PC-3 (cell line): ENCODE results near the gene AMZ1. TPM values are rescaled to one million over a fixed set of nuclear protein-coding genes. Genes with fewer than 3 reads are reported as not detected.
"Not testable (repeated sequence)": the region's sequence is repeated elsewhere in the genome, so short reads cannot be mapped to it uniquely, and the experiment has no call there.

Source experiments
- ATAC-seq: fragments of 200-7000 bp; cut with Tn5 transposase; 2 replicates; pipeline ENCODE4 v1.9.1; 2020; ENCODE audit warnings: mild to moderate bottlenecking, moderate library complexity
- BruUV-seq: library from RNA; stranded (reverse); fragments of 400-500 nt; replicated peaks from 2 replicates; lab custom pipeline; 2021; lab: Mats Ljungman, UMichigan
- CTCF ChIA-PET: fragments of 300-600 bp; sonication (Branson Sonifier 250); formaldehyde crosslinking; loops from one replicate; lab custom pipeline; 2022; ENCODE audit warnings: antibody characterized with exemption; lab: Charles Lee
- POLR2A ChIA-PET: fragments of 300-600 bp; sonication (Branson Sonifier 250); formaldehyde crosslinking; loops from one replicate; lab custom pipeline; 2022; ENCODE audit warnings: antibody characterized with exemption; ENCODE audit not compliant: unreplicated experiment; lab: Charles Lee
- DNase-seq: peaks from one replicate; pipeline ENCODE4 v3.0.0-alpha.2; 2015
- H2AFZ ChIP-seq: fragments of 300-600 bp; sonication (generic); 2 replicates; pipeline ENCODE4 v1.6.0; 2016; ENCODE audit warnings: antibody characterized with exemption, low read length
- H3F3A ChIP-seq: fragments of 300-600 bp; sonication (generic); one replicate; pipeline ENCODE4 v1.6.0; 2017; ENCODE audit warnings: antibody characterized with exemption, low read length, control low read depth, mild to moderate bottlenecking; ENCODE audit not compliant: unreplicated experiment
- H3K27ac ChIP-seq: fragments of 300-600 bp; sonication (generic); 2 replicates; pipeline ENCODE4 v1.5.1; 2016; ENCODE audit warnings: mild to moderate bottlenecking, low read length
- H3K27me3 ChIP-seq: fragments of 300-600 bp; sonication (generic); 2 replicates; pipeline ENCODE4 v1.6.1; 2016; ENCODE audit warnings: low read length, mixed read lengths
- H3K36me3 ChIP-seq: fragments of 300-600 bp; sonication (generic); 2 replicates; pipeline ENCODE4 v1.6.1; 2016; ENCODE audit warnings: low read depth, mixed run types, low read length, mixed read lengths
- H3K4me1 ChIP-seq: fragments of 300-600 bp; sonication (generic); 2 replicates; pipeline ENCODE4 v1.5.1; 2016; ENCODE audit warnings: low read length; ENCODE audit not compliant: insufficient read depth
- H3K4me2 ChIP-seq: fragments of 300-600 bp; sonication (generic); 2 replicates; pipeline ENCODE4 v1.6.0; 2016; ENCODE audit warnings: low read length
- H3K4me3 ChIP-seq: fragments of 300-600 bp; sonication (generic); 2 replicates; pipeline ENCODE4 v1.5.1; 2016; ENCODE audit warnings: mild to moderate bottlenecking, low read length, mixed read lengths
- H3K79me2 ChIP-seq: fragments of 300-600 bp; sonication (generic); 2 replicates; pipeline ENCODE4 v1.6.1; 2017; ENCODE audit warnings: low read length, mixed read lengths
- H3K9ac ChIP-seq: fragments of 300-600 bp; sonication (generic); 2 replicates; pipeline ENCODE4 v1.6.0; 2016; ENCODE audit warnings: mild to moderate bottlenecking, low read length
- H3K9me2 ChIP-seq: fragments of 300-600 bp; sonication (generic); replicated peaks from 2 replicates; pipeline ENCODE4 v1.6.1; 2016; ENCODE audit warnings: mixed run types, low read length, mixed read lengths
- H3K9me3 ChIP-seq: fragments of 300-600 bp; sonication (generic); 2 replicates; pipeline ENCODE4 v1.6.1; 2016; ENCODE audit warnings: low read length, mixed read lengths
- H4K20me1 ChIP-seq: fragments of 300-600 bp; sonication (generic); 2 replicates; pipeline ENCODE4 v1.6.1; 2016; ENCODE audit warnings: low read length, mixed read lengths
- EZH2 ChIP-seq: fragments of 300-600 bp; sonication (generic); IDR thresholded peaks from one replicate; pipeline ENCODE4 v1.6.1; 2017; ENCODE audit warnings: antibody characterized with exemption, mild to moderate bottlenecking, low read length; ENCODE audit not compliant: unreplicated experiment
- EZH2phosphoT487 ChIP-seq: fragments of 300-600 bp; sonication (generic); IDR thresholded peaks from 2 replicates; pipeline ENCODE4 v1.6.1; 2018; ENCODE audit warnings: mild to moderate bottlenecking, antibody characterized with exemption, low read length, borderline replicate concordance
- intact Hi-C: fragments of 100-400 bp; cut with micrococcal nuclease; formaldehyde crosslinking; loops from 2 replicates; pipeline ENCODE4 v1.9.0; 2023
- total RNA-seq: library from RNA; depleted of rRNA; stranded (reverse); fragments of >200 nt; gene quantifications from 2 replicates; pipeline ENCODE4 v1.2.3, GENCODE V29; 2014
- TF ChIP-seq, protein P1 (sequence below): fragments of 300-600 bp; sonication (generic); conservative IDR thresholded peaks from 2 replicates; pipeline ENCODE4 v1.5.1; 2017; ENCODE audit warnings: antibody characterized with exemption, low read depth, mild to moderate bottlenecking, low read length

Gene AMZ1
- total RNA-seq, 1 experiment from 2014 or later = not detected

DNA sequence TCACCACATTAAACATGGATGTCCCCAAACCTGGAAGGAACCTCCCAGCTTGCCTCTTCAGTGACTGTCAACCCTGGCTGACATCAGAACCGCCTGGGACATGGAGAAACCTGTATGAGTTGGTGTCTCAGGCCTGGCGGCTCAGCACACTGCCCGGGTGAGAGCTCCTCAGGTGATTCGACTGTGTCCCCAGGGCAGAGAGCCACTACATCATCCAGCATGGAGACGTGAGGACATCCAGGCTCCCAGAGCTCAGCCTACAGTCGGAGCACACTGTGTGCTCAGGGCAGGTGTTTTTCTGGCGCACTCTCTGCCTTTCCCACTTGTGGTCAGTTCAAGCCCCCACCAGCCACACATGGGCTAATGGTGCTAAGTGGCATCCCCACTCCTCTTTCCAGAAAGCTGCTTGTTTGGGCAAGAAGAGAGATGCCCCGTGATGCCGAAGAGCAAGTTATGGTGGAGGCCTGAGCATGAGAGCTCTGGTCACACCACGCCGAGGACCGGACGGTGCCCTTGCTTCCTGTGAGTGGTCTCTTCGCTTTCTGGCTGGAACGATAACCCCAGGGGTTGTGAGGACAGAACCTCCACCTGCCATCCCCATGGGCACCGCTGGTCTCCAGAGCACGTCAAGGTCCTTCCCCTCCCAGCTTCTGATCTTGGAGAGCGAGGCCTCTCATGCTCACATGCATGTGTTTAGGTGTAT is 38.5 kb downstream of the AMZ1 start:
- Histone ChIP-seq H3K9ac (no peak overlapping the region), H3K79me2 (no peaks in the 10 kb centered on the region), H3K9me2 (no peaks in the 10 kb centered on the region), H3F3A (no peaks in the 10 kb centered on the region), H3K4me3 (no peak overlapping the region), H4K20me1 (no peaks in the 10 kb centered on the region), H3K4me2 (no peak overlapping the region), H3K9me3 (no peaks in the 10 kb centered on the region), H3K4me1 (no peaks in the 10 kb centered on the region), H3K36me3 (peaks cover 3% of the 10 kb centered on the region; the same call in 1 of the 2 replicates), H3K27me3 (no peaks in the 10 kb centered on the region), H2AFZ (no peak overlapping the region), H3K27ac (no peak overlapping the region)
- POLR2A ChIA-PET = no interaction called here
- ATAC-seq (no peak), DNase-seq (no peak)
- intact Hi-C loops = no loop called here
- CTCF ChIA-PET = no interaction called here
- no TSS peak for BruUV-seq
- TF ChIP-seq EZH2phosphoT487 = no peak
- TF ChIP-seq, protein P1, sequence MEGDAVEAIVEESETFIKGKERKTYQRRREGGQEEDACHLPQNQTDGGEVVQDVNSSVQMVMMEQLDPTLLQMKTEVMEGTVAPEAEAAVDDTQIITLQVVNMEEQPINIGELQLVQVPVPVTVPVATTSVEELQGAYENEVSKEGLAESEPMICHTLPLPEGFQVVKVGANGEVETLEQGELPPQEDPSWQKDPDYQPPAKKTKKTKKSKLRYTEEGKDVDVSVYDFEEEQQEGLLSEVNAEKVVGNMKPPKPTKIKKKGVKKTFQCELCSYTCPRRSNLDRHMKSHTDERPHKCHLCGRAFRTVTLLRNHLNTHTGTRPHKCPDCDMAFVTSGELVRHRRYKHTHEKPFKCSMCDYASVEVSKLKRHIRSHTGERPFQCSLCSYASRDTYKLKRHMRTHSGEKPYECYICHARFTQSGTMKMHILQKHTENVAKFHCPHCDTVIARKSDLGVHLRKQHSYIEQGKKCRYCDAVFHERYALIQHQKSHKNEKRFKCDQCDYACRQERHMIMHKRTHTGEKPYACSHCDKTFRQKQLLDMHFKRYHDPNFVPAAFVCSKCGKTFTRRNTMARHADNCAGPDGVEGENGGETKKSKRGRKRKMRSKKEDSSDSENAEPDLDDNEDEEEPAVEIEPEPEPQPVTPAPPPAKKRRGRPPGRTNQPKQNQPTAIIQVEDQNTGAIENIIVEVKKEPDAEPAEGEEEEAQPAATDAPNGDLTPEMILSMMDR = no peak
- TF ChIP-seq EZH2 = no peak

DNA sequence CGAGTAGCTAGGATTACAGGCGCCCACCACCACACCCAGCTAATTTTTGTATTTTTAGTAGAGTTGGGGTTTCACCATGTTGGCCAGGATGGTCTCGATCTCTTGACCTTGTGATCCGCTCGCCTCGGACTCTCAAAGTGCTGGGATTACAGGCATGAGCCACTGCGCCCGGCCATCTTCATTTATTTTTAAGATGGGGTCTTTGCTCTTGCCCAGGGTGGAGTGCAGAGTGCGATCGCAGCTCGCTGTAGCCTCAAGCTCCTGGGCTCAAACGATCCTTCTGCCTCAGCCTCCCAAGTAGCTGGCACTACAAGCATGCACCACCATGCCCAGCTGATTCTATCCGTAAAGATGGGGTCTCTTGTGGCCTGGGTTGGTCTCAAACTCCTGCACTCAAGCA is 39.2 kb downstream of the AMZ1 start:
- H3K4me3 ChIP-seq, H3K9me3 ChIP-seq, H3K9me2 ChIP-seq, H3K79me2 ChIP-seq, H4K20me1 ChIP-seq, H2AFZ ChIP-seq, intact Hi-C loops, ATAC-seq, H3F3A ChIP-seq, CTCF ChIA-PET, H3K9ac ChIP-seq, H3K36me3 ChIP-seq, H3K27me3 ChIP-seq, H3K4me1 ChIP-seq, BruUV-seq, DNase-seq, H3K4me2 ChIP-seq, H3K27ac ChIP-seq, POLR2A ChIA-PET: not testable (repeated sequence)

DNA sequence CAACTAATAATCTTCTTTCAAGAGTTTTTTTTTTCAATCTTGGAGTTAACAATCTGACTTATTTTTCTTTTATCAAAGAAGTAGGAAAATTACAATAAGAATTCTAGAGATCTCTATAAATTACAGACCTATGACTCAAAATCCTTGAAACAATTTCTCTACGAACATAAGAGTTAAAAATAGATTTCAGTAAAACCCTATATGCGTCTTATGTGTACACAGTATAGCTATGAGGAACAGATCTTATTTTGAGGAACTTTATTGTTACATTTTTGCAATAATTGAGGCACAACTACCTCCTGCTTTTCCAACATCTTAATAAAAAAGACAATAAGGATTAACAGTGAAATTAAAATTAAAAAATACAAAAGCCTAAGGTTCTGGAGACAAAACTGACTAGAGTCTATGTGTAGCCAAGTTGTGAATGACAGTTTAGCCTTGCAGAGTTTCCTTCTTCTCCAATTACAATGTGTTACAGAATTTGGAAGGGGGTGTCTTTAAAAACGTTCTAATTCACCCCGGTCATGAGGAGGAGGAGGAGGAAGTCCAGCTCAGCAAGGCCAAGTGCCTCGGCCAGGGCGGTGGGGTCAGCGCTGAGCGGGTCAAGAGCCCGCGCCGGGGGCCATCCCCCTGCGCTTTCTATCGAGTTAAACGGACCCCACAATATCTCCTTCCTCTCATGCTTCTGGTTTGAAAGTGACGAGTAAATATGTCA is 40.5 kb downstream of the AMZ1 start:
- peaks cover 6% of the 10 kb centered on the region; the same call in 1 of the 2 replicates for H3K4me1 ChIP-seq
- BruUV-seq = TSS peak; percentile 18
- intact Hi-C loops = no loop called here

More for the DNA sequence above, 40.5 kb downstream of the AMZ1 start:
- H3K36me3 ChIP-seq = peaks cover 3% of the 10 kb centered on the region; the same call in 1 of the 2 replicates
- no peak overlapping the region for H3K4me2 ChIP-seq
- H3K9ac ChIP-seq = no peak overlapping the region
- no peak overlapping the region for H3K27ac ChIP-seq
- no peaks in the 10 kb centered on the region for H3K27me3 ChIP-seq
- no peak for ATAC-seq
- H3K4me3 ChIP-seq = no peak overlapping the region
- ChIA-PET POLR2A (no interaction called here), CTCF (interaction anchor here (0.7 kb wide), 1 partner anchor 73 kb away, joined by 3 read pairs; no protein-coding TSS in a partner anchor)
- H3K79me2 ChIP-seq = no peaks in the 10 kb centered on the region
- TF ChIP-seq EZH2 (no peak), EZH2phosphoT487 (no peak)
- TF ChIP-seq, protein P1 = no peak
- no peaks in the 10 kb centered on the region for H4K20me1 ChIP-seq
- no peak overlapping the region for H2AFZ ChIP-seq
- H3K9me3 ChIP-seq = no peaks in the 10 kb centered on the region
- no peaks in the 10 kb centered on the region for H3K9me2 ChIP-seq
- H3F3A ChIP-seq = no peaks in the 10 kb centered on the region
- DNase-seq = no peak
